Stimulated activated naive CD4-positive, alpha-beta T cell (primary cell): Measurements from ENCODE around the gene GABRA5.
"Not testable (repeated sequence)": the region's sequence is repeated elsewhere in the genome, so short reads cannot be mapped to it uniquely, and the experiment has no call there.

ENCODE experiments used
- DNase-seq, 6 experiments: peaks; one replicate each; lab custom pipeline; 2025; lab: John Stamatoyannopoulos, UW

The GABRA5 gene

DNA sequence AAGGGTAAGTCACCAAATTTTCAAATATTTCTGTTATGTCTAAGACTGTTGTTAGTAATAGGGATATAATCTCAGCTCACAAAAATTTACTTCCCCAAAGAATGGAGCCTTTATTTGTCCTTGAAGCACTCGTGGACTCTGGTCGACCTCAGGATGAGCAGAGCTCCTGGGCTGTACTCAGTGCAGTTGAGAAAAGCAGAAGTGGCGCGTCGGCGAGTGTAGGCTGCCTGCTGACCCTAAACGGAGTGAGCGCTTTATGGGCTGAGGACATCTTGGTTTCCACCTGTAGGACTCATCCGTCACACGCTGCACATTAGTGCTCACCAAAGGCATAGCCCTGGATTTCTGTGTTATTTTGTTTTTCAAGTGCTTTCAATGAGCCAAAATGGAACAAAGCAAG lies 11.0 kb downstream of the GABRA5 start:
- DNase-seq: no peak

DNA sequence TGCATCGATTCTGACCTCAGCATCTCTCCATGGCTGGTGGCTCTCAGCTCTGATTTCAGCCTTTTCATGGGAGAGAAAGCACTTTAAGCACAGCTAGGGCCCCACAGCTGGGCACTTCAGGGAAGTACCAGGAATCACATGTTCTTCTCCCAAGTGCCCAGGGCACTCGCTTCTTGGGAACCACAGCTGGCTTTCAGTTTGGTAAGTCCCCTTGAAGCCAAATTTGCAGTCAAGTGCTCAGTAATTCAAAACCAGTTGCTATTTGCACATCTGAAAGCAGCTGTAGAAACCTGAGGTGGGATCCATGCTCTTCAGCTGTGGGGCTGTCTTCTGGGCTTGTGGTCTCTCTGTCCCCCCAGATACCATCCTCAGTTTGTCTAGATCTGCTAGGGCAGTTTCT lies 12.8 kb downstream of the GABRA5 start:
- DNase-seq: no peak

DNA sequence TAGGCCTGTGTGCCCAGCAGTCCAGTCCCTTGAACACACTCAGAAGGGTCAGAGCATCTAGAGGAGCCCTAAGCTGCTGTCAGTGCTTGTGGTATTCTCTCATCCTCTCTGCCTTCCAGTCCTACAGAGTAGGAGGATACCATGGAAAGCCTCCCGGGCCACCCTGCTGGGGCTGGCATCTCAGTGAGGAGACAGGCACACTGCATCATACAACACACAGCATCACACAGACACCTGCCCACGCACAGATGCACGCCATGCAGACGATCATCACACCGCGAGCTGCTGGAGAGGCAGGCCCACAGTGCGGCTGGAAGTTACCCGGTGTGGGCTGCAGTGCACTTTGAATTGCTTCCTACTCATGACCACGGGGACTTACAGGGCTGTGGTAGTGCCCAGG lies 15.2 kb downstream of the GABRA5 start:
- no peak for DNase-seq

DNA sequence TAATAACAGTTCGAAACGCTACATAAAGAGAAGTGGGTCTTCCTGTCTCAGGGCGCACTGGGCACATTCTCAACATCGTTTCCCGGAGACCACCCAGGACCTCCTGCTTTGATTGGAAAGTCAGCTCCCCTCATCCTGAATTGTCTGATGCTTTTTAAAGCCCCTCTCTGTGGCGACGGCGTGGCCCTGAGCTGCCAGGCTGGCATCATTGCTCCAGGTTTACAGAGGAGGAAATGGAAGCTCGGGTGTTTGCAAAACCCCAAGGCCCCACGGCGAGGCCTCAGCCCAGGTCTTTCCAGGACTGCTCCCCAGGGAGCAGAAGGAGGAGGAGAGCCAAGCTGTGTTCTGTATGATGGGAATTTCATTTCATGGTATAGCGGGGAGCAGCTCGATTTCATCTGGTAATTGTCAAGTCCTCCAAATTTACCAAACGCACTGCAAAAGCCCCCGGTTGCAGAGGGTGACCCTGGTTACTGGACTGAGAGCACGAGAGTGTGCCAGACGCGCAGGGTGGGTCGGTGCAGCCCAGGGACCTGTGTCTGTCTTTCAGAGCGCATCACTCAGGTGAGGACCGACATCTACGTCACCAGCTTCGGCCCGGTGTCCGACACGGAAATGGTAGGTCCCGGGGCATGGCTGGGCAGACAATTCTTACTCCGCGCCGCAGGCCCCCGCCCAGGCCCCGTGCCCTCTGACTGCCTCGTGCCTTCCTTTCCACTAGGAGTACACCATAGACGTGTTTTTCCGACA lies 15.9 kb downstream of the GABRA5 start:
- no peak for DNase-seq

DNA sequence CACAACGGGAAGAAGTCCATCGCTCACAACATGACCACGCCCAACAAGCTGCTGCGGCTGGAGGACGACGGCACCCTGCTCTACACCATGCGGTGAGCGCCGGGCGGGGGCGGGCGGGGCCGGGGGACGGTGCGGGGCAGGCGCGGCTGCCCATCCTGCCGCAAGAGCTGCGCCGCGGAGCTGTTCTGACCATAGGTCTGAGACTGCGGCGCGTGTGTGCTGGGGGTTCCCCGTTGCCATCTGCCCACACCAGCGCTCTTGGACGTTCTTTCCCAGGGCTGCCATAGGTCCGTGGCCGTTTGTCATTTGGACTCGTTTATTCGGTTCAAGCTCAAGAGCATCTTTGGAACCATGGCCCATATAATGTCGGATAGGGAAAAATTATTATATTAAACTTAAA lies 16.6 kb downstream of the GABRA5 start:
- DNase-seq: no peak

DNA sequence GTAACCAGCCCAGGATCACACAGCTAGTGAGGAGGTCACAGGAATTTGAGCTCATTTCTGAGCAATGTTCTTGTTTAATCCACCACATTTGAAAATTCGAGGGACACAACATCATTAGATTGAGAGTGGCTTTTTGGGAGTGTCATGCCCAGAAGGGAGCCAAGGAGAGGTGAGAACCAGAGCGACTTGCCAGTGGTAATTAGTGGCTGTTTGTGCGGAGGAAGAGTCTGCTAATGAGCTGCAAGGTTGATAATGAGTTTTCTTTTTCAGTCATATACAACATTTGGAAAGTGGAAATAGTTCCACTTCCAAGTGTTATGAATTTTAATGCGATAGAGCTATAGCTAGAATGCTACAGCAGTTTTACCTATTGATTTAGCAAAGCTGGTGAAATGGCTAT lies 19.7 kb downstream of the GABRA5 start:
- DNase-seq: no peak

DNA sequence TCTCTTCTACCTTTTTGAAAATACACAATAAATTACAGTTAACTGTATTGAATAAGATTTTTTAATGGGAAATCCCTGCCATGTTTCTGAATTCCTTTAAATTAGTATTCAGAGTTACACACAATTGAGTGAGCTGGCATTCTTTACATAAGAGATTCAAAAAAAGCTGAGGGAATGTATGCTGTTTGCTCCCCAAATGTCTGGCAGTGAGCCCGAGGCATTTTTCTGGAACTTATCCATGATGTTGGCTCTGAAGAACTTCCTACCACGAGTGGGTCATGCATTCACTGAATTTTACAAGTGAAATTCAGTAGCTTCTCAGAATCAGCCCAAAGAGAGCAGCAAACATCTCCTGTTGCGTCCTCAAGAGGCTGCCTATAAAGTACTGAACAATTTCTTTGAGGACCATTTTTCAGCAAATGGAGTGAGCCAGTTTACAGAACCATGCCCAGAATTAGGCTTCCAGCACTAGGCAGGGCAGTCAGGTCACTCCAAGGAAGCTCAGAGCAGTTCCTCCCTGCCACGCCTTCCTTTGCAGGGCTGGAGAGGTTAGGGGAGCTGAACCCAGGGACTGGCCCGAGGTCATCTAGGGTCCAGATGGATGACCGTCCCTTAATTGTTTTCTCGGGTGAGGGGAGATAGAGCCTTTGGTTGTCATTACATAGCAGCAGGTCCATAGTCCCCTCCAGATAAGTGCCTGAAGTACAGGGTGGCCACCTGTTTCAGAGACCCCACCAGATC lies 21.2 kb downstream of the GABRA5 start:
- no peak for DNase-seq

DNA sequence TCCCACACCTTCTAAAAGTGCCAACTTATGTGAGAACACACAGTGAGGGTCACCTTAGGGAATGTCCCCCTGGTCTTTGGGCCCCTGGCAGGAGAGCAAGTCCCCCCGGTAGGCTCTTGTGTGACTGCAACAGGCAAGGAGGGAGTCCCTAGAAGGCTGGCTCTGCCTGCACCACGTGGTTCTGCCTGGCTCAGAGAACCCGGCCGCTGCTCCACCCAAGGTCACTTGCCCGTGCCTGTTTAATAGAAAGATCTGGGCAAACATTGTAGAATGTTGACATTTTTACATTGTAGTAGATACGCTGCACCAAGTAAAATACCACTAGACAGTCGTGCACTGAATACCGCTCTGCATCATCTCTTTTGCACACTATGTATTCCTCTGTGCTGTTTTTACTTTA lies 21.9 kb downstream of the GABRA5 start:
- DNase-seq: no peak

DNA sequence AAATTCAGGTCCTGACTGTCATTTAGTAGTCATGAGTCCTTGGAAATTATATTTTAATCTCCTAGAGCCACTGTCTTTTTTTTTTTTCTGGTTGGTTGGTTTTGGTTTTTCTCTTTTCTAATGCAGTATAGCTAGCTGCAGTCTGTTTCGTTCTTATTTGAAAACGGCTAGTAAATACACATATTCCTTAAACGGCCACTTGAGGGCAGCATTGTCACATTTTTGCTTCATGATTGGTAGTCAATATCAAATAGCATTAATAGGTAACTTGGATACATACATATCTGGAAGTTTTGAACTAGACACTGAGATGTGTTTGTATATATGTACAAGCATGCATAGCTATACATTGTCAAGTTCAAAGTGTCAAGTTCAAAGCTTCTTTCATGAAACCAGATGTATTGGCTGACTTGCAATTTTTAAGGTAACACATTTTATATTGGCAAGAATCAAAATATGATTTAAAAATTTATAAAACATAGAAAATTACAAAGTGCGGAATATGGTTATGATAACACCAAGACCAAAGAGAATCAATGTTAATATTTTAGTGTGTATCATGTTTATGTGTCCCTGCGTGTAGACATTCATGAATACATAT lies 22.5 kb downstream of the GABRA5 start:
- DNase-seq: peak in 4 of 6 experiments; percentile 1 to 35 (median 16)

DNA sequence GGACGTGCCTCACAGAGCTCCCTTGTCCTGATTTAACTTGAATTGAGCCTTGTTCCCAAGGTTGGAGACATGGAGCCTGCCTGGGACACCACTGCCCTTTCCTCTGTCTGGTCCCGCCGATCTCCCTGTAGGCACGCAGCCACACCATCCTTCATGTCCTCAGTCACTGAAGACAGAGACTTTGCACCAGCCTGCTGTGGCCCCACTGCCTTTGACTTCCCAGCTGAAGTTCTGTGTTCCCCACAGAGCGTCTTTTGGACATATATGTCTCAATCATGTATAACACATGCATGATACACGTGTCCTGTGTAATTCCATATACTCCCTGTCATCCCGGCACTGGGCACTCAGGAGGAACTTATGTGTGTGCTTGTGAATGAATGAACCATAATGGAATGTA lies 23.6 kb downstream of the GABRA5 start:
- no peak for DNase-seq

DNA sequence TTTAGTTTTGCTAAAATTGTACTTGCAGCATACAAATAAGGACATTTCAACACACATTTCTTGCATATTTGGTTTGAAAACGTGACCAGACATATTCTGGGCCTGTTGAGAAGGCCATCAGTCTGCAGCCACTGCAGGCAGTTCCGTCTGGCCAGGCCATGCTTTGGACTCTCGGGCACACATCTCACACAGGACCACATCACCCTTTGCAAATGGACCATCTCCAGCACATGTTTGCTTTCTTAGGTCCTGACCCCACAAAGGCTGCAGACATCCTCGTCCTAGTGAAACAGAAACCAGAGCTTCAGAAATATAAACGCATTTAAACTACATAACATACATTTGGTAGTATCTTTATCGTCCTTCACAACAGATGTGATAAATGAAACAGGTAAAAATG lies 24.1 kb downstream of the GABRA5 start:
- DNase-seq: no peak

DNA sequence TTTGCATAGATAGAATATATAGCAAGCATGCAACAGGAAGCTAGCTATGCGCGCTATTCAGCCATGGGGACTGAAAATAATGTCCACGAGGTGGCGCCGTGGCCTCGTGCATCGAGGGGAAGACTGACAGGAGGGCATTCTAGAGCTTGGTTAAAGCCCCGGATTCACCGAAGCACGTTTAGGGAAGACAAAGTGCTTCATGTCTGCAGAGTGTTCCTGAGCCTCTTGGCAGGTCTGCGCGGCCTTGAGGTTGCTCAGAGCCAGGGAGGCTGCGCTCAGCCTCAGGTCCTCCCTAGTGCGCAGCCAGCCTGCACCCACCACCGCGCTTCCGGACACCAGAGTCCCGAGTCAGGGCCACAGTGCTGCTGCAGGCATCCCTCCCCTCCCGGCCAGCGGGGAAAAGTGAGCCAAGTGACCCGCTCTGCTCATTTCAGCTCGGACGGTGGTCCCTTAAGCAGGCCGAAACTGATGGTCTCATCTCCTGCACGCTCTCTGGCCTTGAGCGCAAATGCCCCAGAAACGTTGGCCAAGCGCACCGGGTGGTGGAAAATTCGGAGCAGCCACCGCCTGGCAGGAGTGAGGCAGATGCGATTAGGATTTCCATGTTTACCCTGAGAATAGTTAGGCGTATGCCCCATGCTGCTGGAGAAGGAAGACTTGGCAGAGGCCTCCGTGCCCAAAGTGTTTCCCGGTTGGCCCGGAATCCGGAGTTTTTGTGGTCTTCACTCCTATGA lies 24.8 kb downstream of the GABRA5 start:
- no peak for DNase-seq

DNA sequence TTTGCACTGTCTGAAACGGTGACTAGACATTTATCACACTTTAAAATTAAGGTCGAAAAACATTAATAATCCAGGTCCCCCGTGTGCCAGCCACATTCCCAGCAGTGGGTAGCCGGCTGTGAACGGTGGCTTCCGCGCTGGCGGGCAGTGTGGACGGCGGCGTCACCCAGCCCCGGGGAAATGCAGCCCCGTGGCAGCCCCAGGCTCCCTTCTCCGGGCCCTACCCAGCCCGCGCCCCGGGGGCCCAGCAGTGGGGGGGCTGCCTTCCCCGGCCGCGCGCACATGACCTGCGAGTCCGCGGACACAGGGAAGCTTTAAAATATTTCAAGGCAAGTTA lies 25.3 kb downstream of the GABRA5 start:
- DNase-seq: no peak

DNA sequence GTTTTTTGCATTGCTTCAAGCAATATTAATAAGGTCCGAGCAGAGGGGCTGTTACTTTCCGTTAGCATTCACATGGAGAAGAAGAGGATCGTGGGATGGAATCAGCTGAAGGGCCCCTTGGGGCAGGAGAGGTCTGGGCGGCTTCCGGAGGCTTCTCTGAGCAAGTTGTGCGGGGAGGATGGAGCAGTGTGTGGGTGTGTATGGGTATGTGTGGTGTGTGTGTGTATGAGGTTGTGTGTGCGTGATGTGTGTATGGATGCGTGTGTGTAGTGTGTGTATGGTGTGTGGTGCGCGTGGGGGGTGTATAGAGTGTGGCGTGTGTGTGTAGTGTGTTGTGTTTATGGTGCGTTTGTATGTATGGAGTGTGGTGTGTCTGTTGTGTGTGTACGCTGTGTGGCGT lies 25.8 kb downstream of the GABRA5 start:
- no peak for DNase-seq

DNA sequence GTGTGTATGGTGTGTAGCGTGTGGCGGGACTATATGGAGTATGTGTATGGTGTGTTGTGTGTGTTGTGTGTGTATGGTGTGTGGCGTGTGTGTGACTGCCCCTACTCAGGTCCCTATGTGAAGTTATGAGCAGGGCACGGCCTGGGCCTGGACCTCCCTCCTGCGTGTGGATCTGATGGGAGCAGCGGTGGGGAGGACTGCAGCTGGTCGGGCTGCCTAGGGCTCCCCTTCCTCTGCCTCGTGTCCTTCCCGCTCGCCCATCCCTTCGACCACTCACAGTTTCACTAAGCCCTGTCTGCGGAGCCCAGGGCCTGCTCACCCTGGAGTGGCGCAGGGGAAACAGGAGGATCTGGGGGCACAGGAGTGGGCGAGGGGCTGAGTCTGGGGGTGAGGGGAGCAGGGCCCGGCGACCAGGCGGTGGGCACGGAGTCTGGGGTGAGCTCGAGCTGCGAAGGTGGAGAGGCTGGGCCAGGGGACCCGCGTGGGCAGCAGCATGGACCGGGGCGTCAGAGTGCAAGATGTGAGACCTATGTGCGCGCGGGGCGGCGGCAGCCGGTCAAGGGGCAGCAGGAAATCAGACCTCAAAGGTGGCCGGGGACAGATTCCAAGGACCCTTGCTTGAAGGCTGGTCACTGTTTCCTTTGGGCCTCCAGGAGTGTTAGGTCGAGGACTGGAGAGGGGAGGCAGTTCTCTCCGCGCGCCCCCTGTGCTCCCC lies 26.6 kb downstream of the GABRA5 start:
- DNase-seq: no peak

DNA sequence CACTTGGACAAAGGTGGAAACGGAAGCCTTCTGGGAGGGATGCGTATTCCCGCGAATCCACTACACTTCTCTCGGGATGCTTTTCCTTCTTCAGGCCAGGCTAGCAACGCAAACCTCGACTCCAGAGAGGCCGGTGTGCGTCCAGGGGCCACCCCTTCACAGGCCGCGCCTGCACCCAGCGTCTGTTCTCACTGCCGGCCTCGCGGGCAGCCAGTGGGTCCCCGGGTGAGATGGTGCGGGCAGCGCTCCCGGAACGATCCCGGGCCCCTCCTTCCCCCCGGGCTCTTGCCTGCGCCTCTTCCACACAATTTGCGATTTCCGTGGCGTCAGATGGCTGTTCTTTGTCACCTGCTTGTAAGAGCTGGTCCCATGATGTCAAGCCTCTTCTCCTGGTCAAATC lies 27.3 kb downstream of the GABRA5 start:
- DNase-seq: no peak

DNA sequence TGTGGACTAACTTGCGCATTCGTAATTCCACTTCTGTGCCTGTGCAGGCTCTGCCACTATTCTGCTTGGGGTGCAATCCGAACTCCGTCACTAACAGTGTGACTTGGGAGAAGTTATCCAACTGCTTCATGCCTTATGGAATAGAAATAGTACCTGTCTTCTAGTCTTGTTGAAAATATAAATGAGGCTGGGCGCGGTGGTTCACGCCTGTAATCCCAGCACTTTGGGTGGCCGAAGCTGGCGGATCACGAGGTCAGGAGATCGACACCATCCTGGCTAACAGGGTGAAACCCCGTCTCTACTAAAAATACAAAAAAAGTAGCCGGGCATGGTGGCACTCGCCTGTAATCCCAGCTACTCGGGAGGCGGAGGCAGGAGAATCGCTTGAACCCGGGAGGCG lies 28.5 kb downstream of the GABRA5 start:
- not testable (repeated sequence) for DNase-seq

DNA sequence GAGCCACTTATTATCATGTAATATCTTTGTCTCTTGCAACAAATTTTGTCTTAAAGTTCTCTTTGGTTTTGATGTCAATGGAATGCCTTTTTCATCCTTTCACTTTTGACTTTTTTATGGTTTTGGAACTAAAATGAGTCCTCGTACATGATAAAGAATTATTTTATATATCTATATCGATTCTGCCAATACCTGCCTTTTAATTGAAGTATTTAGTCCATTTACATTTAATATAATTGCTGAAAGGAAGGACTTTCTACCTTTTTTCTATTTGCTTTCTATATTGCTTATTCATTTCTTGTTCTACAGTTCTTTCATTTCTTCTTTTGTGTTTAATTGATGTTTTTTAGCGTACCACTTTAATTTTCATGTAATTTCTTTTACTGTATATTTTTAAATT lies 32.8 kb downstream of the GABRA5 start:
- no peak for DNase-seq

DNA sequence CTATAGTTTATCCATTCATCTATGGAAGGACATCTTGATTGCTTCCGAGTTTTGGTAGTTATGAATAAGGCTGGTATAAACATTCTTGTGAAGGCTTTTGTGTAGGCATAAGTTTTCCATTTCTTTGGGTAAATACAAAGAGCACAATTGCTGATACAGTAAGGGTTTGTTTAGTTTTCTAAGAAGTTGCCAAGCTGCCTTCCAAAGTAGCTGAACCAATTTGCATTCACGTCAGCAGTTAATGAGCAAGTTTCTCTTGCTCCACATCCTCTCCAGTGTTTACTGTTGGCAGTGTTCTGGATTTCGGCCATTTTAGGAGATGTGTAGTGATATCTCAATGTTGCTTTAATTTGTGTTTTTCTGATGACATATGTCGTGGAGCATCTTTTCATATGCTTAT lies 34.2 kb downstream of the GABRA5 start:
- DNase-seq: no peak

DNA sequence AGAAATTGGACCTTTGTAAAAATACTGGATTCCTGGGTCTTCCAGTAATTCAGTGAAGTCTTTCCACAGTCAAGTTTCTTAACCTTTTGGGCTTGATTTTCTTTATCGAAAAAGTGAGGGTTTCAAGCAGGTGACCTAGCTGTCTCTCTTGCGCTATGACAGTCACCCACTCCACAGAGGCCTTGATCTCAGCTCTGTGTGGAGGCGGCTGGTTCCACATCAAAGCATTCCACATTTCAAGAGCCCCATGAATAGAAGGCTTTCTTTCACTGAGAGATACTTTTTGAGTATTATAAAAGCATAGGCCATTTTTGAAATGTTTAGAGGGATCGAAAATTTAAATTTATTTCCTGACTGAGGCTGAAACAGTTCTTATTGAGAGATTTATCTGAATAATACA lies 43.9 kb downstream of the GABRA5 start:
- DNase-seq: no peak

DNA sequence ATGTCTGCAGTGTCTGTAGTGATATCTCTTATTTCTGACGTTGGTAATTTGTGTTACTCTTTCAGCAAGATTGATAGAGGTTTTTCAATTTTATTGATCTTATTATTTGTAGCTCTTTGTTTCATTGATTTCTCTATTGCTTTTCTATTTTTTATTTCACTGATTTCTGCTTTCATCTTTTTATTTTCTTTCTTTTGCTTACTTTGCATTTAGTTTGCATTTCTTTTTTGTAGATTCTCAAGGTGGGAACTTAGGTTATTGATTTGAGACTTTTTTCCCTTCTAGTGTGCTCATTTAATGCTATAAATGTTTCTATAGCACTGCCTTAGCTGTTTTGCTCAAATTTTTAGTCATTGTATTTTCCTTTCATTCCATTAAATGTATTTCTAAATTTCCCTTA lies 54.6 kb downstream of the GABRA5 start:
- no peak for DNase-seq

DNA sequence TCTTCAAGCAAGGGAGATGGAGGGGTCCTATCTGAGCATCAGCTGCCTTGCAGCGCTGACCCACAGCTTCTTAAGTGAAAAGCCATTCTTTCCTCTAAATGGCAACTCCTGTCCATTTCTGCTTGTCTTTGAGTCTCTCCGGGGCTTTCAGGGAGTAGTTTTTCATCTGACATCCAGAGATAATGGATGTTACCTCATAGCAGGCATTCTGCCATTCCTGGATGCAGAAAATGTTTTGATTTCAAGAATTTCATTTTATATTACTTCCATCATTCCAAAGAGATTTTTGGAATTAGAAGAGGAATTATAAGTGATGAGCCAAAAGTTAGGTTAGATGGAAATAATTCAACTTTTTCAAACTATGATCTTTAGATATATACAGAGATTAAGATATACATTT lies 59.2 kb downstream of the GABRA5 start:
- no peak for DNase-seq
